Measurements from ENCODE around the gene C1QL4. TPM values are rescaled to one million over a fixed set of nuclear protein-coding genes. Genes with fewer than 3 reads are reported as not detected.

Gene C1QL4
- total RNA-seq, 1 experiment from 2014 or later = 2.1 TPM

- peaks cover 10% of the 10 kb centered on the region for H3K4me1 ChIP-seq (ENCODE audit: control insufficient read depth, insufficient read depth, low read length)
- ATAC-seq (no peak), DNase-seq (ENCODE audit: low read depth, low spot score) (no peak)
- no TSS peak for BruUV-seq (replicated peaks)
- no peaks in the 10 kb centered on the region for H3K36me3 ChIP-seq (ENCODE audit: control insufficient read depth, insufficient read depth, low read length)
- H3K27ac ChIP-seq (ENCODE audit: low read length) = no peak within 1 kb of the TSS
- no peaks in the 10 kb centered on the region for H3K27me3 ChIP-seq (ENCODE audit: control insufficient read depth, insufficient read depth, low read length)
- in situ Hi-C loops (cut with HindIII; ENCODE audit: low pct_unique_long_range_greater_than_20kb, low sequenced_read_pairs) = no loop called here
- H3K4me3 ChIP-seq (ENCODE audit: low read depth in 2 of 2, low read length in 2 of 2) = no peak within 1 kb of the TSS
- intact Hi-C loops (cut with micrococcal nuclease; ENCODE audit: unreplicated experiment) = no loop called here
- no peak for TF ChIP-seq REST (IDR thresholded peaks at IDR 0.05; ENCODE audit: insufficient read depth in 1 of 2, low read depth in 2 of 2, low read length in 1 of 2)
- TF ChIP-seq SIN3A (IDR thresholded peaks at IDR 0.05; ENCODE audit: borderline replicate concordance, insufficient read depth, low read depth, low read length) = no peak
- no peak for TF ChIP-seq POLR2AphosphoS5 (IDR thresholded peaks at IDR 0.05; ENCODE audit: low read depth, low read length)
- TF ChIP-seq TCF7L2 (IDR thresholded peaks at IDR 0.05; ENCODE audit: low read depth, low read length) = no peak
- TF ChIP-seq, protein P1, sequence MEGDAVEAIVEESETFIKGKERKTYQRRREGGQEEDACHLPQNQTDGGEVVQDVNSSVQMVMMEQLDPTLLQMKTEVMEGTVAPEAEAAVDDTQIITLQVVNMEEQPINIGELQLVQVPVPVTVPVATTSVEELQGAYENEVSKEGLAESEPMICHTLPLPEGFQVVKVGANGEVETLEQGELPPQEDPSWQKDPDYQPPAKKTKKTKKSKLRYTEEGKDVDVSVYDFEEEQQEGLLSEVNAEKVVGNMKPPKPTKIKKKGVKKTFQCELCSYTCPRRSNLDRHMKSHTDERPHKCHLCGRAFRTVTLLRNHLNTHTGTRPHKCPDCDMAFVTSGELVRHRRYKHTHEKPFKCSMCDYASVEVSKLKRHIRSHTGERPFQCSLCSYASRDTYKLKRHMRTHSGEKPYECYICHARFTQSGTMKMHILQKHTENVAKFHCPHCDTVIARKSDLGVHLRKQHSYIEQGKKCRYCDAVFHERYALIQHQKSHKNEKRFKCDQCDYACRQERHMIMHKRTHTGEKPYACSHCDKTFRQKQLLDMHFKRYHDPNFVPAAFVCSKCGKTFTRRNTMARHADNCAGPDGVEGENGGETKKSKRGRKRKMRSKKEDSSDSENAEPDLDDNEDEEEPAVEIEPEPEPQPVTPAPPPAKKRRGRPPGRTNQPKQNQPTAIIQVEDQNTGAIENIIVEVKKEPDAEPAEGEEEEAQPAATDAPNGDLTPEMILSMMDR (IDR thresholded peaks at IDR 0.05) = no peak
- H3K9me3 ChIP-seq (ENCODE audit: control insufficient read depth, insufficient read depth, low read depth, low read length) = no peaks in the 10 kb centered on the region
- POLR2A ChIA-PET = interaction anchor here (0.6 kb wide), 3 partner anchors 13 to 77 kb away, joined by 3 to 13 read pairs (median 5); no protein-coding TSS in a partner anchor
- CTCF ChIA-PET = interaction anchor here (0.5 to 1.6 kb wide), 9 partner anchors 11 to 567 kb away, joined by 3 to 11 read pairs (median 4); no protein-coding TSS in a partner anchor
These were observed 41.7 kb downstream of the C1QL4 start, which contains the start of gene PRPH for GRCh38 chr12:49295082-49295936. TSS of gene PRPH (plus strand) at chr12:49295147. CDS start at chr12:49295201, 54 bp downstream.

DNA sequence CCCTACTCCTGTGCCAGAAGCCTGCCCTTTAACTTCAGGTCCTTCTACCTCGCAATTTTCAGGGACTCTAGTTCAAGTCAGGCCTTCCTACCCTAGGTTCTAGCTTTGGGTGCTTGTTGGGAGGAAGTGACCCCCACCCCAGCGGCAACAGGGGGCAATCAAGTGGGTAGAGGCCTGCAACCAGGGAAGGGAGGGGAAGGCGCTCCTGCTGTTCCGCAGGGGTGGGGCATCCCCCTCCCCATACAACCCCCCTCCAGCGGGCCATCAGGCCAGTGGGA, 42.2 kb downstream of the C1QL4 start:
- H3K27me3 ChIP-seq (ENCODE audit: control insufficient read depth, insufficient read depth, low read length) = no peaks in the 10 kb centered on the region

More for the DNA sequence above, 42.2 kb downstream of the C1QL4 start:
- POLR2A ChIA-PET = interaction anchor here (0.6 kb wide), 1 partner anchor 12 kb away, joined by 5 read pairs; no protein-coding TSS in a partner anchor
- ATAC-seq (no peak), DNase-seq (ENCODE audit: low read depth, low spot score) (no peak)
- in situ Hi-C loops (cut with HindIII; ENCODE audit: low pct_unique_long_range_greater_than_20kb, low sequenced_read_pairs) (no loop called here), intact Hi-C loops (cut with micrococcal nuclease; ENCODE audit: unreplicated experiment) (no loop called here)
- no peak overlapping the region for H3K4me3 ChIP-seq (ENCODE audit: low read depth in 2 of 2, low read length in 2 of 2)
- no peak for TF ChIP-seq TCF7L2 (IDR thresholded peaks at IDR 0.05; ENCODE audit: low read depth, low read length)
- TF ChIP-seq, protein P1 (IDR thresholded peaks at IDR 0.05) = no peak
- TF ChIP-seq POLR2AphosphoS5 (IDR thresholded peaks at IDR 0.05; ENCODE audit: low read depth, low read length) = no peak
- TF ChIP-seq SIN3A (IDR thresholded peaks at IDR 0.05; ENCODE audit: borderline replicate concordance, insufficient read depth, low read depth, low read length) = no peak
- TF ChIP-seq REST (IDR thresholded peaks at IDR 0.05; ENCODE audit: insufficient read depth in 1 of 2, low read depth in 2 of 2, low read length in 1 of 2) = no peak
- BruUV-seq (replicated peaks) = no TSS peak
- CTCF ChIA-PET = interaction anchor here (0.5 to 1.6 kb wide), 8 partner anchors 10 to 567 kb away, joined by 3 to 11 read pairs (median 4); no protein-coding TSS in a partner anchor
- no peaks in the 10 kb centered on the region for H3K9me3 ChIP-seq (ENCODE audit: control insufficient read depth, insufficient read depth, low read depth, low read length)
- no peak overlapping the region for H3K27ac ChIP-seq (ENCODE audit: low read length)
- no peaks in the 10 kb centered on the region for H3K36me3 ChIP-seq (ENCODE audit: control insufficient read depth, insufficient read depth, low read length)
- H3K4me1 ChIP-seq (ENCODE audit: control insufficient read depth, insufficient read depth, low read length) = peaks cover 10% of the 10 kb centered on the region

Data from Panc1 (cell line).